H9 (cell line): ENCODE results near the gene NSUN2. TPM values are rescaled to one million over a fixed set of nuclear protein-coding genes. Genes with fewer than 3 reads are reported as not detected.

Experiments used
- DNase-seq: peaks from one replicate; pipeline ENCODE4 v3.0.0-alpha.2; 2017
- H2AFZ ChIP-seq: one replicate; pipeline ENCODE4 v1.6.1; 2013; ENCODE audit warnings: mild to moderate bottlenecking, low read length, control low read depth, moderate library complexity
- H2AK5ac ChIP-seq: 2 replicates; pipeline ENCODE4 v1.6.1; 2013; ENCODE audit warnings: low read length, control low read depth, mixed read lengths; ENCODE audit not compliant: insufficient read length
- H2BK120ac ChIP-seq: one replicate; pipeline ENCODE4 v1.6.1; 2013; ENCODE audit warnings: low read depth, mild to moderate bottlenecking, low read length, control low read depth, inconsistent platforms; ENCODE audit not compliant: poor library complexity, severe bottlenecking
- H2BK12ac ChIP-seq: 2 replicates; pipeline ENCODE4 v1.6.1; 2013; ENCODE audit warnings: low read length, control low read depth, mixed read lengths, low read depth; ENCODE audit not compliant: insufficient read length
- H2BK15ac ChIP-seq: 2 replicates; pipeline ENCODE4 v1.6.1; 2013; ENCODE audit warnings: low read depth, low read length, control low read depth
- H2BK20ac ChIP-seq: one replicate; pipeline ENCODE4 v1.6.1; 2013; ENCODE audit warnings: low read depth, mild to moderate bottlenecking, low read length, control low read depth, inconsistent platforms; ENCODE audit not compliant: poor library complexity, severe bottlenecking
- H2BK5ac ChIP-seq: 2 replicates; pipeline ENCODE4 v1.6.1; 2013; ENCODE audit warnings: low read length, control low read depth, mixed read lengths; ENCODE audit not compliant: insufficient read length
- H3K14ac ChIP-seq: 2 replicates; pipeline ENCODE4 v1.6.1; 2013; ENCODE audit warnings: low read length, control low read depth; ENCODE audit not compliant: insufficient read depth
- H3K18ac ChIP-seq: 2 replicates; pipeline ENCODE4 v1.6.1; 2013; ENCODE audit warnings: low read depth, mild to moderate bottlenecking, mixed read lengths, low read length, control low read depth; ENCODE audit not compliant: insufficient read length
- H3K23ac ChIP-seq: 2 replicates; pipeline ENCODE4 v1.6.1; 2013; ENCODE audit warnings: low read length, control low read depth, mixed read lengths, low read depth; ENCODE audit not compliant: insufficient read length
- H3K23me2 ChIP-seq: 2 replicates; pipeline ENCODE4 v1.6.1; 2013; ENCODE audit warnings: low read depth, mild to moderate bottlenecking, mixed read lengths, low read length, control low read depth; ENCODE audit not compliant: insufficient read length, poor library complexity, severe bottlenecking
- H3K27ac ChIP-seq: 2 replicates; pipeline ENCODE4 v1.5.1; 2013; ENCODE audit warnings: low read length, control low read depth, mixed read lengths, low read depth; ENCODE audit not compliant: insufficient read length
- H3K27me3 ChIP-seq: 2 replicates; pipeline ENCODE4 v1.6.1; 2013; ENCODE audit warnings: low read length, control low read depth, inconsistent platforms; ENCODE audit not compliant: insufficient read depth
- H3K4ac ChIP-seq: 2 replicates; pipeline ENCODE4 v1.6.1; 2013; ENCODE audit warnings: low read depth, mild to moderate bottlenecking, control low read depth, inconsistent platforms, low read length, moderate library complexity
- H3K4me1 ChIP-seq: 2 replicates; pipeline ENCODE4 v1.6.1; 2013; ENCODE audit warnings: low read length, control low read depth, inconsistent platforms; ENCODE audit not compliant: insufficient read depth
- H3K4me2 ChIP-seq: 2 replicates; pipeline ENCODE4 v1.6.1; 2013; ENCODE audit warnings: low read length, control low read depth, mixed read lengths; ENCODE audit not compliant: insufficient read length, insufficient read depth
- H3K56ac ChIP-seq: 2 replicates; pipeline ENCODE4 v1.6.1; 2013; ENCODE audit warnings: low read depth, mild to moderate bottlenecking, mixed read lengths, low read length, control low read depth; ENCODE audit not compliant: insufficient read length
- H3K79me1 ChIP-seq: 2 replicates; pipeline ENCODE4 v1.6.1; 2013; ENCODE audit warnings: low read depth, mild to moderate bottlenecking, moderate library complexity, low read length, control low read depth, inconsistent platforms; ENCODE audit not compliant: insufficient read depth, poor library complexity, severe bottlenecking
- H3K79me2 ChIP-seq: 2 replicates; pipeline ENCODE4 v1.6.1; 2013; ENCODE audit warnings: low read length, control low read depth, inconsistent platforms; ENCODE audit not compliant: insufficient read depth
- H3K9ac ChIP-seq: 2 replicates; pipeline ENCODE4 v1.6.1; 2013; ENCODE audit warnings: low read length, control low read depth, mixed read lengths; ENCODE audit not compliant: insufficient read length; ENCODE audit errors: extremely low read depth
- H3K9me3 ChIP-seq: one replicate; pipeline ENCODE4 v1.6.1; 2013; ENCODE audit warnings: low read depth, low read length, inconsistent platforms; ENCODE audit not compliant: control insufficient read depth
- H3T11ph ChIP-seq: one replicate; pipeline ENCODE4 v1.6.1; 2013; ENCODE audit warnings: mild to moderate bottlenecking, low read length, control low read depth, inconsistent platforms
- H4K20me1 ChIP-seq: one replicate; pipeline ENCODE4 v1.6.1; 2013; ENCODE audit not compliant: control insufficient read depth, insufficient read length, insufficient read depth
- H4K5ac ChIP-seq: 2 replicates; pipeline ENCODE4 v1.6.1; 2013; ENCODE audit warnings: low read depth, mild to moderate bottlenecking, mixed read lengths, low read length, control low read depth; ENCODE audit not compliant: insufficient read length
- H4K8ac ChIP-seq: replicated peaks from 2 replicates; pipeline ENCODE4 v1.6.1; 2013; ENCODE audit warnings: low read length, control low read depth, mixed read lengths, low read depth; ENCODE audit not compliant: insufficient read length
- H4K91ac ChIP-seq: 2 replicates; pipeline ENCODE4 v1.6.1; 2013; ENCODE audit warnings: low read depth, mild to moderate bottlenecking, moderate library complexity, mixed read lengths, low read length, control low read depth; ENCODE audit not compliant: insufficient read length
- H3K27ac Mint-ChIP-seq, 3 experiments: 2 replicates in 2 of 3; 3 replicates in 1 of 3; pipeline ENCODE4 v1.8.0; 2020 to 2021; ENCODE audit warnings: mixed read lengths in 3 of 3, mild to moderate bottlenecking in 1 of 3, moderate library complexity in 1 of 3
- H3K27me3 Mint-ChIP-seq: 2 replicates; pipeline ENCODE4 v1.8.0; 2021; ENCODE audit warnings: low read depth, mild to moderate bottlenecking, moderate library complexity, mixed read lengths
- H3K36me3 Mint-ChIP-seq, 3 experiments: 2 replicates in 2 of 3; 3 replicates in 1 of 3; pipeline ENCODE4 v1.8.0; 2020 to 2021; ENCODE audit warnings: low read depth in 3 of 3, mixed read lengths in 3 of 3; ENCODE audit not compliant: insufficient read depth in 1 of 3
- H3K4me1 Mint-ChIP-seq, 2 experiments: 2 replicates each; pipeline ENCODE4 v1.8.0; 2020; ENCODE audit warnings: mixed read lengths in 2 of 2
- H3K4me3 Mint-ChIP-seq, 2 experiments: 2 replicates in 1 of 2; 3 replicates in 1 of 2; pipeline ENCODE4 v1.8.0; 2020 to 2021; ENCODE audit warnings: mild to moderate bottlenecking in 2 of 2, mixed read lengths in 2 of 2, moderate library complexity in 1 of 2
- H3K9me3 Mint-ChIP-seq, 2 experiments: 2 replicates in 1 of 2; 3 replicates in 1 of 2; pipeline ENCODE4 v1.8.0; 2020; ENCODE audit warnings: mild to moderate bottlenecking in 2 of 2, mixed read lengths in 2 of 2, moderate library complexity in 1 of 2
- WGBS: extraction: QIAGEN DNeasy Blood & Tissue Kit; methylation state at CpG from one replicate; pipeline ENCODE4 v1.1.7; 2013; ENCODE audit warnings: missing lambda C conversion rate, low lambda C conversion rate, mixed read lengths; ENCODE audit not compliant: insufficient read length; ENCODE audit errors: extremely low coverage; 5-methylcytosine and 5-hydroxymethylcytosine counted together
- total RNA-seq: library from RNA; stranded (reverse); gene quantifications from 2 replicates; pipeline ENCODE4 v1.2.1, GENCODE V29; 2021
- TF ChIP-seq, protein P1 (sequence below): fragments of 200-600 bp; sonication (generic); conservative IDR thresholded peaks from 3 replicates; pipeline ENCODE4 v1.8.0; 2021; ENCODE audit warnings: antibody characterized with exemption, mild to moderate bottlenecking

NSUN2 gene
- total RNA-seq, 1 experiment from 2014 or later, result 115 TPM

DNA sequence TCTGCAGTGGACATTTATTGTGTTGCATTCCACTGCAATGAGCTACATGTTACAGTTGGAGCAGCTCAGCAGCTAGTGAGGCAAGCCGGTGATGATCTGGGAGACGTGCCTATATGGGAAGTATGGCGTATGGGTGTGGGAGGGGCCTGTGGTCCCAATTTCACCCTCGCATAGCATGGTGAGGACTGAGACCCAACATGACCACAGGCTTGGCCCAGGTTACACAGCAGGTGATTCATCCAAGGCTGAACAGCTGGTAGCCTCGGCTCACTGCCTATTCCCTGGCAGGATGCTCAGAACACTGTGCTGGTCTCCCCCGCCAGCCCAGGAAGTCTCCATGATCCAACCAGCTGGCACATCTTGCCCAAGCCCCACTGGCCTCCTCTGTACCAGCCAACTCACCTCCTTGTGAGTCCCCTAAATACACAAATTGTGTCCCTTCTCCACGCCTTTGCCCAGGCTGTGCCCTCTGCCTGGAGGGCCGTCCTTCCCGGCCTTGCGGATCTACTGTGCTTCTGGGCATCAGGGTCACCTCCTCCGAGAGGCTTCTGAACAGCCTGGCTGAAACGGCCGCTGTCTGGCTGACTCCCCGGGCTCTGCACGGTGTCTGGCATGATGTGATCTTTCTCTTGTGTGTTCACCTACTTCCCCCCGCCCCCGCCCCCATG is 81.4 kb downstream of the NSUN2 start:
- no CpG with 5 or more reads among the region's 17 CpGs for WGBS
- Histone ChIP-seq H2BK5ac (no peak overlapping the region), H3K18ac (no peak overlapping the region), H2BK20ac (no peak overlapping the region), H4K8ac (no peak overlapping the region), H2AFZ (no peak overlapping the region), H3K79me2 (no peaks in the 10 kb centered on the region), H3K4ac (no peak overlapping the region), H3K4me1 (no peaks in the 10 kb centered on the region), H3K9ac (no peak overlapping the region), H2AK5ac (no peak overlapping the region), H3K14ac (no peak overlapping the region), H4K91ac (no peak overlapping the region), H3K4me2 (no peak overlapping the region), H3K9me3 (no peaks in the 10 kb centered on the region), H2BK12ac (no peak overlapping the region), H4K5ac (no peak overlapping the region), H3K23me2 (no peaks in the 10 kb centered on the region), H3K56ac (no peak overlapping the region), H3K27me3 (no peaks in the 10 kb centered on the region), H3T11ph (no peak overlapping the region), H2BK120ac (no peak overlapping the region), H3K23ac (no peak overlapping the region), H4K20me1 (no peaks in the 10 kb centered on the region), H3K79me1 (no peaks in the 10 kb centered on the region), H2BK15ac (no peak overlapping the region), H3K27ac (no peak overlapping the region)
- DNase-seq, result no peak
- peaks cover 0 to 2% of the 10 kb centered on the region in 2 experiments; a peak in 2 of 5 replicates for H3K9me3 Mint-ChIP-seq
- TF ChIP-seq, protein P1, sequence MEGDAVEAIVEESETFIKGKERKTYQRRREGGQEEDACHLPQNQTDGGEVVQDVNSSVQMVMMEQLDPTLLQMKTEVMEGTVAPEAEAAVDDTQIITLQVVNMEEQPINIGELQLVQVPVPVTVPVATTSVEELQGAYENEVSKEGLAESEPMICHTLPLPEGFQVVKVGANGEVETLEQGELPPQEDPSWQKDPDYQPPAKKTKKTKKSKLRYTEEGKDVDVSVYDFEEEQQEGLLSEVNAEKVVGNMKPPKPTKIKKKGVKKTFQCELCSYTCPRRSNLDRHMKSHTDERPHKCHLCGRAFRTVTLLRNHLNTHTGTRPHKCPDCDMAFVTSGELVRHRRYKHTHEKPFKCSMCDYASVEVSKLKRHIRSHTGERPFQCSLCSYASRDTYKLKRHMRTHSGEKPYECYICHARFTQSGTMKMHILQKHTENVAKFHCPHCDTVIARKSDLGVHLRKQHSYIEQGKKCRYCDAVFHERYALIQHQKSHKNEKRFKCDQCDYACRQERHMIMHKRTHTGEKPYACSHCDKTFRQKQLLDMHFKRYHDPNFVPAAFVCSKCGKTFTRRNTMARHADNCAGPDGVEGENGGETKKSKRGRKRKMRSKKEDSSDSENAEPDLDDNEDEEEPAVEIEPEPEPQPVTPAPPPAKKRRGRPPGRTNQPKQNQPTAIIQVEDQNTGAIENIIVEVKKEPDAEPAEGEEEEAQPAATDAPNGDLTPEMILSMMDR, result no peak
- H3K36me3 Mint-ChIP-seq, result no peaks in the 10 kb centered on the region; a peak in 1 of 7 replicates
- no peak overlapping the region for H3K4me3 Mint-ChIP-seq
- peaks cover 15% of the 10 kb centered on the region for H3K27me3 Mint-ChIP-seq
- peak overlapping the region in 1 of 3 experiments; percentile 91; a peak in 2 of 7 replicates for H3K27ac Mint-ChIP-seq
- H3K4me1 Mint-ChIP-seq, result peaks cover 0 to under 1% of the 10 kb centered on the region in 2 experiments; a peak in 1 of 4 replicates
